Esophagus muscularis mucosa (tissue), 4 donors: ENCODE data around the gene NXNL2. TPM values are rescaled to one million over a fixed set of nuclear protein-coding genes. Genes with fewer than 3 reads are reported as not detected.

Source experiments
- DNase-seq: peaks from one replicate; pipeline ENCODE4 v3.0.0-alpha.2; 2017; ENCODE audit errors: extremely low spot score
- H3K27ac ChIP-seq, 4 donors: fragments of 200-600 bp; sonication (generic); replicated peaks in 1 of 4; 1 replicate in 3 of 4; 2 replicates in 1 of 4; pipeline ENCODE4 v1.5.1; 2016 to 2019; ENCODE audit warnings: mild to moderate bottlenecking in 1 of 4
- H3K27me3 ChIP-seq, 4 donors: fragments of 200-600 bp; sonication (generic); one replicate each; pipeline versions ENCODE4 v1.5.1 to v1.6.0; 2016 to 2019
- H3K36me3 ChIP-seq, 4 donors: fragments of 200-600 bp; sonication (generic); one replicate each; pipeline ENCODE4 v1.5.1; 2016 to 2019
- H3K4me1 ChIP-seq, 4 donors: fragments of 200-600 bp; sonication (generic); one replicate each; pipeline ENCODE4 v1.5.1; 2016 to 2019
- H3K4me3 ChIP-seq, 4 donors: fragments of 200-600 bp; sonication (generic); 1 replicate in 2 of 4; 2 replicates in 2 of 4; pipeline ENCODE4 v1.5.1; 2016 to 2019; ENCODE audit warnings: mild to moderate bottlenecking in 4 of 4, moderate library complexity in 1 of 4
- H3K9me3 ChIP-seq, 4 donors: fragments of 200-600 bp; sonication (generic); 1 replicate in 3 of 4; 2 replicates in 1 of 4; pipeline ENCODE4 v1.5.1; 2016 to 2019
- EP300 ChIP-seq: sonication (generic); formaldehyde crosslinking; IDR thresholded peaks from one replicate; pipeline ENCODE4 v1.6.1; 2017; ENCODE audit warnings: antibody characterized with exemption
- POLR2A ChIP-seq: fragments of 450-650 bp; IDR thresholded peaks from one replicate; pipeline ENCODE4 v1.6.1; 2017; ENCODE audit warnings: antibody characterized with exemption, moderate library complexity, mild to moderate bottlenecking, low read depth
- POLR2AphosphoS5 ChIP-seq, 2 donors: sonication (generic); formaldehyde crosslinking; IDR thresholded peaks; one replicate each; pipeline ENCODE4 v1.6.1; 2017; ENCODE audit warnings: antibody characterized with exemption in 2 of 2
- WGBS: methylation state at CpG from one replicate; pipeline ENCODE4 v1.1.5; 2018; 5-methylcytosine and 5-hydroxymethylcytosine counted together
- intact Hi-C: fragments of 100-400 bp; cut with DNase I; formaldehyde crosslinking; loops from one replicate; pipeline ENCODE4 v1.15.1; 2023
- total RNA-seq, 4 donors: library from RNA; depleted of rRNA; stranded (reverse); fragments of >200 nt; gene quantifications; one replicate each; pipeline versions ENCODE4 v1.1.0 to v1.2.1, GENCODE V29; 2016
- TF ChIP-seq, protein P1 (sequence below), 3 experiments: fragments of 200-600 bp in 2 of 3; fragments of 450-650 bp in 1 of 3; sonication (generic) in 2 of 3; IDR thresholded peaks; one replicate each; pipeline ENCODE4 v1.5.1; 2017 to 2019; ENCODE audit warnings: antibody characterized with exemption in 3 of 3, mild to moderate bottlenecking in 2 of 3, moderate library complexity in 1 of 3

NXNL2 gene
- total RNA-seq, 4 donors from 2014 or later, result 0.83 to 4.5 (median 1.3) TPM

DNA sequence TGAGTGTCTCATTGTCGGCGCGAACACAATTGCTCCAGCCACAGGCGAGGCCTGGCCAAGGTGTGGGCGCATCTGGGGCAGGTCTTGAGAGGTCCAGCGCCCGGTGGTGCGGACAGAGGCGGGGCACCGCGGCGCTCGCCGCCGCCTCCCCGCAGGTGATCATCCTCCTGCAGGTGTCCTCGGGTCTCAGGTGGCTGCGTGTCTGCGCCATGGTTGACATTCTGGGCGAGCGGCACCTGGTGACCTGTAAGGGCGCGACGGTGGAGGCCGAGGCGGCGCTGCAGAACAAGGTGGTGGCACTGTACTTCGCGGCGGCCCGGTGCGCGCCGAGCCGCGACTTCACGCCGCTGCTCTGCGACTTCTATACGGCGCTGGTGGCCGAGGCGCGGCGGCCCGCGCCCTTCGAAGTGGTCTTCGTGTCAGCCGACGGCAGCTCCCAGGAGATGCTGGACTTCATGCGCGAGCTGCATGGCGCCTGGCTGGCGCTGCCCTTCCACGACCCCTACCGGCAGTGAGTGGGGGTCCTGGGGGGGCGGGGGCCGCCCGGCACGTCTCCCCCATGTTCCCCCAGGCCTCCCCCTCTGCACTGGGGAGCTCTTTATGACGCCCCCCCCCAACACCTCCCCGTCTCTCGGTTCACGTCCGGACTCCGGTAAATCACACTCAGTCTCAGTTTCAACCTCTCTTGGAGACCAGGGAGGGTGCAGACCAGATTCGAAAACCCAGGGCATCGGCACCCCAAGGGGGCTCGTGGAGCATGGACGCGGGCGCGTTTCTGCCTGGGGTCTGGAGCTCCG lies 446 bp downstream of the NXNL2 start:
- H3K36me3 ChIP-seq, result no peaks in the 10 kb centered on the region
- TF ChIP-seq, protein P1, sequence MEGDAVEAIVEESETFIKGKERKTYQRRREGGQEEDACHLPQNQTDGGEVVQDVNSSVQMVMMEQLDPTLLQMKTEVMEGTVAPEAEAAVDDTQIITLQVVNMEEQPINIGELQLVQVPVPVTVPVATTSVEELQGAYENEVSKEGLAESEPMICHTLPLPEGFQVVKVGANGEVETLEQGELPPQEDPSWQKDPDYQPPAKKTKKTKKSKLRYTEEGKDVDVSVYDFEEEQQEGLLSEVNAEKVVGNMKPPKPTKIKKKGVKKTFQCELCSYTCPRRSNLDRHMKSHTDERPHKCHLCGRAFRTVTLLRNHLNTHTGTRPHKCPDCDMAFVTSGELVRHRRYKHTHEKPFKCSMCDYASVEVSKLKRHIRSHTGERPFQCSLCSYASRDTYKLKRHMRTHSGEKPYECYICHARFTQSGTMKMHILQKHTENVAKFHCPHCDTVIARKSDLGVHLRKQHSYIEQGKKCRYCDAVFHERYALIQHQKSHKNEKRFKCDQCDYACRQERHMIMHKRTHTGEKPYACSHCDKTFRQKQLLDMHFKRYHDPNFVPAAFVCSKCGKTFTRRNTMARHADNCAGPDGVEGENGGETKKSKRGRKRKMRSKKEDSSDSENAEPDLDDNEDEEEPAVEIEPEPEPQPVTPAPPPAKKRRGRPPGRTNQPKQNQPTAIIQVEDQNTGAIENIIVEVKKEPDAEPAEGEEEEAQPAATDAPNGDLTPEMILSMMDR (IDR thresholded peaks at IDR 0.05), result no peak
- TF ChIP-seq POLR2A (no peak), POLR2AphosphoS5 (IDR thresholded peaks at IDR 0.05) (no peak), EP300 (no peak)
- no peak for DNase-seq
- peaks cover 11 to 54% (median 28%) of the 10 kb centered on the region in 4 donors for H3K4me1 ChIP-seq
- intact Hi-C loops, result no loop called here
- no peaks in the 10 kb centered on the region for H3K9me3 ChIP-seq
- peak overlapping the region; percentile 61 to 73 (median 62) for H3K4me3 ChIP-seq
- H3K27ac ChIP-seq, result peak overlapping the region; percentile 75 to 92 (median 84)
- H3K27me3 ChIP-seq, result peaks cover 0 to 4% (median 0%) of the 10 kb centered on the region in 4 donors
- 4% methylated on average over 19 of the region's 75 CpGs for WGBS

DNA sequence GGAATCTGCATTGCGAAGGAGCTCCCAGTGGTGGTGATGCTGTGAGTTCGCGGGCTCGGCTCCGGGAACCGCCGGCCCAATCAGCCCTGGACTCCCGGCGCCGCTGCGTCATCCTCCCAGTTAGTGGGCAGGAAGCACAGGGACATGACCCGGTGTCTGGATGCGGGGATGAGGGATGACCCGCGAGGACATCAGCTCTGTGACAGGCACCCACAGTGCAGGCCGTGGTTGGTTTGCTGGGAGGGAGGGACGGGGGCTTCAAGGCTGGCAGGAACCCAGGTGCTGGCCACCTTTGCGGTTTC lies 996 bp downstream of the NXNL2 start:
- intact Hi-C loops, result no loop called here
- TF ChIP-seq EP300 (no peak), POLR2A (no peak), POLR2AphosphoS5 (IDR thresholded peaks at IDR 0.05) (no peak)
- TF ChIP-seq, protein P1 (IDR thresholded peaks at IDR 0.05), result no peak
- WGBS, result 22% methylated on average over 7 of the region's 18 CpGs
- Histone ChIP-seq H3K27me3 (peaks cover 0 to 4% (median 0%) of the 10 kb centered on the region in 4 donors), H3K27ac (peak overlapping the region; percentile 75 to 92 (median 84)), H3K4me3 (peak overlapping the region; percentile 61 to 73 (median 62)), H3K9me3 (no peaks in the 10 kb centered on the region), H3K4me1 (peaks cover 11 to 49% (median 27%) of the 10 kb centered on the region in 4 donors), H3K36me3 (no peaks in the 10 kb centered on the region)
- DNase-seq, result no peak

DNA sequence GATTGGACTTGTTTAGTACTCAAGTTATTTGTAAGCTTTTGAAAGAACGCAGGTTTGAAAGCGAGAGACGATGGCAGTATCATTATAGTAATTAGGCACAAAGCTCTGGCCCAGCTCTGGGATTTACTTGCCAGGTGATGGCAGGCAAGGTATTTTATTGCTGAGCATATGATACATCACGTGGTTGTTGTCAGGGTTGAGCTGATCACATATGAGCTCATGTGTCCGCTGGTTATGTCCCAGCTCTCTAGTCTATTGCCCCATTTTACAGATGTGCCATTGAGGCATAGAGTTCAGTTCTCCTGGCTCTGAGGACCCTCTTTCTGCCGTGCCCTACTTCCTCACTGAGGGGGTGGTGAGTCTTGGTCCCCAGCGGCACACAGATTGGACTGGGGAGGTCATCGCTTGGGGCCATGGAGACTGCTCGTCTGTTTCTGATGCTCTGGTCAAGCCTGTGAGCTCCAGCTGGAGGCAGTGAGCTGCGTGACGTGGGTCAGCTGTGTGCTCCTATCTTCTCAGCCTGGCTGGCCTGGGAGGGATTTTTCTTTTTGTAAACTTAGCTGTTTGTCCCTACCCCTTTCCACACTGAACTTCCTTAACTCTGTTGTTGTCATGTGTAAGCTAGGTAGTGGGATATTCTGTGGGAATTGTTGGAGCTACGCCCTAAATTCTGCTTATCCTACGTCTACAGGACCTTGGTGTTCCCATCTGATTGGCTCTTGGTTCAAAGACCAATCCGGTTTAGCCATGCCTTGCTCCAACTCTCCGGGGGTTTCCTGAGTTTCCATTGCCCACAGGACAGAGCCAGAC lies 2.2 kb downstream of the NXNL2 start:
- intact Hi-C loops, result no loop called here

DNA sequence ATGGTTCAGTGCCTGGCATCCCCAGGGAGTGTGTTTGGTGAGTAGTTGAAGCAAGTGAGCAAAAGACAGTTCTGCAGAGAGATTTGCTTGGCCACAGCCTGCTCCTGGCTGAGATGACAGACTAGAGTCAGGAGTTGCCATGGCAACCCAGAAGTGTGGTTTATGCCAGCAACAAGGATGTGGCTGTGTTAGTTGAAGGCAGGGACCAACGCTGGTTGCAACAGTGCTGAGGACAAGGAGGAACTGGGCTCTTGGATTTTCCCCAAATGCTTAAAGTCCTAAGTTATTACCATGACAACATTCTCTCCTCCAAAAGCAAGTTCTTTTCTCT lies 2.7 kb downstream of the NXNL2 start:
- Histone ChIP-seq H3K9me3 (no peaks in the 10 kb centered on the region), H3K27ac (peak overlapping the region; percentile 43 to 92 (median 82)), H3K4me1 (peaks cover 11 to 46% (median 27%) of the 10 kb centered on the region in 4 donors), H3K27me3 (peaks cover 0 to 4% (median 0%) of the 10 kb centered on the region in 4 donors), H3K4me3 (no peak overlapping the region), H3K36me3 (no peaks in the 10 kb centered on the region)
- 38% methylated on average over 1 of the region's 1 CpG for WGBS
- DNase-seq, result no peak
- intact Hi-C loops, result no loop called here
- TF ChIP-seq POLR2A (no peak), EP300 (no peak), POLR2AphosphoS5 (IDR thresholded peaks at IDR 0.05) (no peak)
- TF ChIP-seq, protein P1 (IDR thresholded peaks at IDR 0.05), result no peak

More for the DNA sequence above, 2.2 kb downstream of the NXNL2 start:
- 68% methylated on average over 13 of the region's 15 CpGs for WGBS
- Histone ChIP-seq H3K27me3 (peaks cover 0 to 4% (median 0%) of the 10 kb centered on the region in 4 donors), H3K4me1 (peaks cover 11 to 46% (median 27%) of the 10 kb centered on the region in 4 donors), H3K4me3 (no peak overlapping the region), H3K9me3 (no peaks in the 10 kb centered on the region), H3K27ac (peak overlapping the region; percentile 43 to 92 (median 82)), H3K36me3 (no peaks in the 10 kb centered on the region)
- no peak for TF ChIP-seq POLR2AphosphoS5 (IDR thresholded peaks at IDR 0.05)
- TF ChIP-seq, protein P1 (IDR thresholded peaks at IDR 0.05), result no peak
- no peak for TF ChIP-seq POLR2A
- no peak for TF ChIP-seq EP300
- no peak for DNase-seq
